Gastrocnemius medialis (tissue), 4 donors: ENCODE results near the gene EMC10. TPM values are rescaled to one million over a fixed set of nuclear protein-coding genes. Genes with fewer than 3 reads are reported as not detected.

ENCODE experiments used
- ATAC-seq, 2 donors: fragments of 150-250 bp; one replicate each; pipeline ENCODE4 v1.9.1; 2016
- DNase-seq, 2 donors: peaks; one replicate each; pipeline ENCODE4 v3.0.0-alpha.2; 2019
- H3K27ac ChIP-seq, 4 donors: fragments of 200-600 bp; sonication (generic); 1 replicate in 1 of 4; 2 replicates in 3 of 4; pipeline ENCODE4 v1.5.1; 2016 to 2018; ENCODE audit warnings: mild to moderate bottlenecking in 2 of 4, moderate library complexity in 1 of 4
- H3K27me3 ChIP-seq, 3 donors: fragments of 200-600 bp; sonication (generic) in 2 of 3; 1 replicate in 1 of 3; 2 replicates in 2 of 3; pipeline versions ENCODE4 v1.5.1 to v1.6.0; 2016 to 2019; ENCODE audit warnings: mild to moderate bottlenecking in 1 of 3, moderate library complexity in 1 of 3
- H3K36me3 ChIP-seq, 2 donors: fragments of 200-600 bp; sonication (generic) in 1 of 2; one replicate each; pipeline ENCODE4 v1.5.1; 2017 to 2018
- H3K4me1 ChIP-seq, 2 donors: fragments of 200-600 bp; sonication (generic) in 1 of 2; one replicate each; pipeline ENCODE4 v1.5.1; 2016 to 2017; ENCODE audit warnings: mild to moderate bottlenecking in 2 of 2
- H3K4me3 ChIP-seq, 4 donors: fragments of 200-600 bp; sonication (generic) in 3 of 4; 1 replicate in 1 of 4; 2 replicates in 3 of 4; pipeline ENCODE4 v1.5.1; 2016 to 2019; ENCODE audit warnings: mild to moderate bottlenecking in 2 of 4
- H3K9me3 ChIP-seq, 3 donors: fragments of 200-600 bp; sonication (generic) in 2 of 3; 1 replicate in 1 of 3; 2 replicates in 2 of 3; pipeline ENCODE4 v1.5.1; 2016 to 2019
- POLR2A ChIP-seq, 2 donors: fragments of 450-650 bp; IDR thresholded peaks; one replicate each; pipeline ENCODE4 v1.6.1; 2017; ENCODE audit warnings: antibody characterized with exemption in 2 of 2, mild to moderate bottlenecking in 2 of 2, moderate library complexity in 2 of 2
- in situ Hi-C, 4 donors: fragments of 200-750 bp; cut with MboI; loops; one replicate each; pipeline versions ENCODE4 v1.15.0 to v1.8.0; 2017; ENCODE audit warnings: low sequenced_read_pairs in 4 of 4
- intact Hi-C: fragments of 100-400 bp; cut with DNase I; formaldehyde crosslinking; loops from one replicate; pipeline ENCODE4 v1.15.1; 2023; ENCODE audit warnings: low total_unique reads
- total RNA-seq, 4 donors: library from RNA; depleted of rRNA; stranded (reverse); fragments of >200 nt; gene quantifications; one replicate each; pipeline versions ENCODE4 v1.1.0 to v1.2.3, GENCODE V29; 2016
- TF ChIP-seq, protein P1 (sequence below), 5 experiments: fragments of 450-650 bp in 3 of 5; fragments of 200-600 bp in 2 of 5; sonication (generic) in 2 of 5; IDR thresholded peaks in 4 of 5; conservative IDR thresholded peaks in 1 of 5; 1 replicate in 4 of 5; 2 replicates in 1 of 5; pipeline ENCODE4 v1.5.1; 2016 to 2019; ENCODE audit warnings: antibody characterized with exemption in 5 of 5, mild to moderate bottlenecking in 3 of 5, moderate library complexity in 3 of 5

Gene EMC10
- total RNA-seq, 4 donors from 2014 or later, result 29.2 to 67.4 (median 45.4) TPM

DNA sequence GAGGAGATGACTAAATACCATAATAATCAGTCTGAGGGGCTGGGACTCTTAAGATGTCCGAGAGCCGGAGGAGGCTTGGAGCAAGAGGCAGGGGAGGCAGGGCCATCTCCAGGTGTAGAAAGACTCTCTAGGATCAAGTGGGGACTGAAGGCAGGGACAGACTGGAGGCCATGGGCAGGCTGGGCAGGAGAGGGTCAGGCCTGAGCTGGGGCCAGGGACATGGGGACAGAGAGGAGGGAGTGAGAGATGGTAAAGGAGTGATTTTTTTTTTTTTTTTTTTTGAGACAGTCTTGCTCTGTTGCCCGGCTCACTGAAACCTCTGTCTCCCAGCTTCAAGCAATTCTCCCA is 32.5 kb downstream of the EMC10 start:
- peaks cover 0 to 9% of the 10 kb centered on the region in 2 donors for H3K36me3 ChIP-seq
- ATAC-seq, result no peak
- H3K27me3 ChIP-seq, result no peaks in the 10 kb centered on the region
- in situ Hi-C loops, result no loop called here
- no peak overlapping the region for H3K4me3 ChIP-seq
- H3K9me3 ChIP-seq, result no peaks in the 10 kb centered on the region
- DNase-seq, result no peak
- TF ChIP-seq, protein P1, sequence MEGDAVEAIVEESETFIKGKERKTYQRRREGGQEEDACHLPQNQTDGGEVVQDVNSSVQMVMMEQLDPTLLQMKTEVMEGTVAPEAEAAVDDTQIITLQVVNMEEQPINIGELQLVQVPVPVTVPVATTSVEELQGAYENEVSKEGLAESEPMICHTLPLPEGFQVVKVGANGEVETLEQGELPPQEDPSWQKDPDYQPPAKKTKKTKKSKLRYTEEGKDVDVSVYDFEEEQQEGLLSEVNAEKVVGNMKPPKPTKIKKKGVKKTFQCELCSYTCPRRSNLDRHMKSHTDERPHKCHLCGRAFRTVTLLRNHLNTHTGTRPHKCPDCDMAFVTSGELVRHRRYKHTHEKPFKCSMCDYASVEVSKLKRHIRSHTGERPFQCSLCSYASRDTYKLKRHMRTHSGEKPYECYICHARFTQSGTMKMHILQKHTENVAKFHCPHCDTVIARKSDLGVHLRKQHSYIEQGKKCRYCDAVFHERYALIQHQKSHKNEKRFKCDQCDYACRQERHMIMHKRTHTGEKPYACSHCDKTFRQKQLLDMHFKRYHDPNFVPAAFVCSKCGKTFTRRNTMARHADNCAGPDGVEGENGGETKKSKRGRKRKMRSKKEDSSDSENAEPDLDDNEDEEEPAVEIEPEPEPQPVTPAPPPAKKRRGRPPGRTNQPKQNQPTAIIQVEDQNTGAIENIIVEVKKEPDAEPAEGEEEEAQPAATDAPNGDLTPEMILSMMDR (IDR thresholded peaks at IDR 0.05 in 4 of 5, conservative IDR thresholded peaks at IDR 0.05 in 1 of 5), result no peak
- no peak for TF ChIP-seq POLR2A (IDR thresholded peaks at IDR 0.05)
- no peak overlapping the region for H3K27ac ChIP-seq
- H3K4me1 ChIP-seq, result peaks cover 7 to 13% of the 10 kb centered on the region in 2 donors
- intact Hi-C loops, result no loop called here

DNA sequence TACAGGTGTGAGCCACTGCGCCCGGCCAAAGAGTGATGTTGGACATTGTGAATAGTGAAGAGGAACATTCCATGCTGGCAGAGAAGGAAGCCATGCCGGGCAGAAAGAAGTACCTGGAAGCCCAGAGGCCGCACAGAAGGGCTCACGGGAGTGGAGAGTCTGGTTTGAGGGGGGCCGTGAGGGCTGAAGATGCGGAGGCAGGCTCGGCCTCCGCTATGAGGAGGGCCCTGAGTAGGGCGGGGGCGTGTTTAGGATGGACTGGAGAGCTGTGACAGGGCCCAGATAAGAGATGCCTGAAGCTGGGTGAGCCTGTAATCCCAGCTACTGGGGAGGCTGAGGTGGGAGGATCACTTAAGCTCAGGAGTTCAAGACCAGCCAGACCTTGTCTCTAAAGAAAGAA is 33.1 kb downstream of the EMC10 start:
- Histone ChIP-seq H3K4me3 (no peak overlapping the region), H3K36me3 (peaks cover 0 to 9% of the 10 kb centered on the region in 2 donors), H3K4me1 (peaks cover 7 to 13% of the 10 kb centered on the region in 2 donors), H3K9me3 (no peaks in the 10 kb centered on the region), H3K27me3 (no peaks in the 10 kb centered on the region), H3K27ac (no peak overlapping the region)
- intact Hi-C loops (no loop called here), in situ Hi-C loops (no loop called here)
- DNase-seq, result no peak
- no peak for ATAC-seq
- TF ChIP-seq POLR2A (IDR thresholded peaks at IDR 0.05), result no peak
- TF ChIP-seq, protein P1 (IDR thresholded peaks at IDR 0.05 in 4 of 5, conservative IDR thresholded peaks at IDR 0.05 in 1 of 5), result no peak

DNA sequence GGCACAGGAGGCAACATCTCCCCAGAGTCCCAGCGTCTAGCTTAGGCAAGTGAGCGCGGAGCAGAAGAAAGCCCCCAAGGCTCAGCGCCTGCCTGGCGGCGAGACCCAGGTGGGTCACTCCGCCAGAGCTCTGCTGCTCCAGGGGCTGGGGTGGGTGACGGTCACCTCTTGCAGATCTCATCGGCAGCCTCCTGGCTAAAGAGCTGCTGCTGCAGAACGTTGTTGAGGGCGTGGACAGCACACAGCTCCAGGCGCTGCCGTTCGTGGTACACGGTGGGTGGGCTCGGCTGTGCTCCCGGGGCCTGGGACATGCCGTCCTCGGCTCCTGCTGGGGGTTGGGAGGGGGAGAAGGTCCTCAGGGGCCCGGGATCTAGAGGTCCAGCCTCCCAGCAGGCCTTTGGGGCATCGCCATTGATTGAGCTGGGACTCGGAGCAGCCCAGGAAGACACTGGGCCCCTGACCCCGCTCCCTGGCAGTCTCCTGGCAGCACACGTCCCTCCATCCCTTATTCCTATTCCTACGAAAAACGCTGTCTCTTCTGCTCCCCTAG is 33.9 kb downstream of the EMC10 start:
- ATAC-seq, result no peak
- peaks cover 0 to 9% of the 10 kb centered on the region in 2 donors for H3K36me3 ChIP-seq
- TF ChIP-seq, protein P1 (IDR thresholded peaks at IDR 0.05 in 4 of 5, conservative IDR thresholded peaks at IDR 0.05 in 1 of 5), result no peak
- no peak for TF ChIP-seq POLR2A (IDR thresholded peaks at IDR 0.05)
- intact Hi-C loops (loop anchor here (2.0 to 10.0 kb wide), 3 partner anchors 133 to 857 kb away; partner anchors contain the start of genes CLDND2, ETFB and NR1H2), in situ Hi-C loops (no loop called here)
- peak overlapping the region; percentile 87 to 92 (median 88) for H3K4me3 ChIP-seq
- H3K27me3 ChIP-seq, result peaks cover 0 to under 1% (median 0%) of the 10 kb centered on the region in 3 donors
- H3K4me1 ChIP-seq, result peaks cover 7 to 13% of the 10 kb centered on the region in 2 donors
- DNase-seq, result no peak
- peak overlapping the region; percentile 79 to 89 (median 85) for H3K27ac ChIP-seq
- no peaks in the 10 kb centered on the region for H3K9me3 ChIP-seq

DNA sequence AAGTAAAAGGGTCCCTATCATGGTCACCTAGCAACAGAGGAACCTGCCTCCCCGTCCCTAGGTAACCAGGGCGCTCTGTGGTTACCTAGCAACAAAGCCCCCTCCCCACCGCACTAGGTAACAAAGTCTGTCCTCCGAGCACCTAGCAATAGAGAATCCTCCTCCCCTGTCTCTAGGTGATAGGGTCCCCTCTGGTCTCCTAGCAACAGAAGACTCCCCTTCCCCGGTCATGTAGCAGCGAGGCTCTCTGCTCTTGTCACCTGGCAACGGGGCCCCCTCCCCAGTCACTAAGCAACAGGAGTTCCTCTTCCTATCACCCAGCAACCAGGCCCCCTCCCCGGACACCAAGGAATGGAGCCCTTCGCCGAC is 34.4 kb downstream of the EMC10 start:
- Histone ChIP-seq H3K9me3 (no peaks in the 10 kb centered on the region), H3K27me3 (peaks cover 0 to 4% (median 0%) of the 10 kb centered on the region in 3 donors), H3K4me1 (peaks cover 7 to 13% of the 10 kb centered on the region in 2 donors), H3K4me3 (peak overlapping the region; percentile 87 to 92 (median 88)), H3K27ac (peak overlapping the region; percentile 79 to 89 (median 85)), H3K36me3 (peaks cover 0 to 7% of the 10 kb centered on the region in 2 donors)
- ATAC-seq, result peak; percentile 29 to 30
- in situ Hi-C loops (no loop called here), intact Hi-C loops (loop anchor here (1.0 to 10.0 kb wide), 4 partner anchors 34 to 857 kb away; partner anchors contain the start of genes CLDND2, EMC10, ETFB and GARIN5A)
- no peak for DNase-seq
- TF ChIP-seq POLR2A (IDR thresholded peaks at IDR 0.05), result no peak
- TF ChIP-seq, protein P1 (IDR thresholded peaks at IDR 0.05 in 4 of 5, conservative IDR thresholded peaks at IDR 0.05 in 1 of 5), result no peak
